GM23338 (cell line): ENCODE results near the gene SLC39A11. TPM values are rescaled to one million over a fixed set of nuclear protein-coding genes. Genes with fewer than 3 reads are reported as not detected.

ENCODE experiments used
- ATAC-seq: fragments of 200-7000 bp; cut with Tn5 transposase; 3 replicates; pipeline ENCODE4 v1.9.1; 2020
- DNase-seq: peaks from one replicate; pipeline ENCODE4 v3.0.0-alpha.2; 2015; ENCODE audit warnings: low spot score
- H2AFZ ChIP-seq: fragments of 200-600 bp; sonication (generic); 2 replicates; pipeline ENCODE4 v1.8.0; 2016; ENCODE audit warnings: antibody characterized with exemption, mild to moderate bottlenecking, moderate library complexity
- H3F3A ChIP-seq: fragments of 200-600 bp; sonication (generic); replicated peaks from 2 replicates; pipeline ENCODE4 v1.8.0; 2017; ENCODE audit warnings: antibody characterized with exemption, mixed run types, low read depth
- H3K27ac ChIP-seq: fragments of 200-600 bp; sonication (generic); 2 replicates; pipeline ENCODE4 v1.6.1; 2016; ENCODE audit warnings: low read depth
- H3K27me3 ChIP-seq: fragments of 200-600 bp; sonication (generic); 2 replicates; pipeline ENCODE4 v1.8.0; 2016; ENCODE audit warnings: mild to moderate bottlenecking, mixed run types, moderate library complexity; ENCODE audit not compliant: insufficient read depth
- H3K36me3 ChIP-seq: fragments of 200-600 bp; sonication (generic); 2 replicates; pipeline ENCODE4 v1.8.0; 2016; ENCODE audit warnings: mild to moderate bottlenecking; ENCODE audit not compliant: insufficient read depth
- H3K4me1 ChIP-seq: fragments of 200-600 bp; sonication (generic); 2 replicates; pipeline ENCODE4 v1.8.0; 2016; ENCODE audit warnings: mild to moderate bottlenecking, moderate library complexity; ENCODE audit not compliant: insufficient read depth
- H3K4me2 ChIP-seq: fragments of 200-600 bp; sonication (generic); 2 replicates; pipeline ENCODE4 v1.7.1; 2017; ENCODE audit warnings: mixed run types
- H3K4me3 ChIP-seq: fragments of 200-600 bp; sonication (generic); 2 replicates; pipeline ENCODE4 v1.6.1; 2016; ENCODE audit warnings: mixed run types
- H3K79me2 ChIP-seq: fragments of 200-600 bp; sonication (generic); replicated peaks from 2 replicates; pipeline ENCODE4 v1.8.0; 2017; ENCODE audit warnings: mild to moderate bottlenecking; ENCODE audit not compliant: insufficient read depth
- H3K9me2 ChIP-seq: fragments of 200-600 bp; sonication (generic); 2 replicates; pipeline ENCODE4 v1.8.0; 2017; ENCODE audit not compliant: insufficient read depth
- H4K20me1 ChIP-seq: fragments of 200-600 bp; sonication (generic); replicated peaks from 2 replicates; pipeline ENCODE4 v1.8.0; 2017; ENCODE audit warnings: mild to moderate bottlenecking; ENCODE audit not compliant: insufficient read depth
- H3K27ac Mint-ChIP-seq: 2 replicates; pipeline ENCODE4 v1.8.0; 2020; ENCODE audit warnings: inconsistent platforms, mild to moderate bottlenecking, moderate library complexity, mixed read lengths
- H3K27me3 Mint-ChIP-seq: 3 replicates; pipeline ENCODE4 v1.8.0; 2022; ENCODE audit warnings: low read depth, mild to moderate bottlenecking, moderate library complexity, mixed read lengths, inconsistent platforms; ENCODE audit not compliant: insufficient read depth, poor library complexity
- H3K36me3 Mint-ChIP-seq: 3 replicates; pipeline ENCODE4 v1.8.0; 2021; ENCODE audit warnings: low read depth, mild to moderate bottlenecking, inconsistent platforms, moderate library complexity, mixed read lengths
- H3K4me1 Mint-ChIP-seq: 3 replicates; pipeline ENCODE4 v1.8.0; 2020; ENCODE audit warnings: mild to moderate bottlenecking, inconsistent platforms, mixed read lengths
- H3K4me3 Mint-ChIP-seq: 3 replicates; pipeline ENCODE4 v1.8.0; 2021; ENCODE audit warnings: moderate library complexity, mild to moderate bottlenecking, inconsistent platforms, mixed read lengths
- H3K9me3 Mint-ChIP-seq: 3 replicates; pipeline ENCODE4 v1.8.0; 2020; ENCODE audit warnings: moderate library complexity, mild to moderate bottlenecking, inconsistent platforms, mixed read lengths
- CREB1 ChIP-seq: fragments of 250-450 bp; sonication (Bioruptor Pico); IDR thresholded peaks from 2 replicates; pipeline ENCODE4 v1.5.0; 2020; ENCODE audit warnings: low read depth, mild to moderate bottlenecking, moderate library complexity
- EZH2phosphoT487 ChIP-seq: fragments of 200-600 bp; sonication (generic); IDR thresholded peaks from one replicate; pipeline ENCODE4 v1.8.1; 2018; ENCODE audit warnings: antibody characterized with exemption; ENCODE audit not compliant: unreplicated experiment
- JUNB ChIP-seq: IDR thresholded peaks from one replicate; pipeline ENCODE4 v1.6.1; 2016; ENCODE audit warnings: antibody characterized with exemption; ENCODE audit not compliant: unreplicated experiment
- NANOG ChIP-seq: IDR thresholded peaks from 2 replicates; pipeline ENCODE4 v1.6.1; 2016; ENCODE audit warnings: antibody characterized with exemption, borderline replicate concordance
- POLR2AphosphoS5 ChIP-seq: IDR thresholded peaks from 2 replicates; pipeline ENCODE4 v1.6.1; 2016; ENCODE audit warnings: antibody characterized with exemption, low read depth
- STAT1 ChIP-seq: IDR thresholded peaks from one replicate; pipeline ENCODE4 v1.6.1; 2016; ENCODE audit warnings: antibody characterized with exemption; ENCODE audit not compliant: unreplicated experiment
- ZNF114 ChIP-seq: fragments of 250-450 bp; sonication (Bioruptor Pico); IDR thresholded peaks from 2 replicates; pipeline ENCODE4 v1.5.0; 2020; ENCODE audit warnings: mild to moderate bottlenecking, moderate library complexity
- ZNF331 ChIP-seq: fragments of 250-450 bp; sonication (Bioruptor Pico); IDR thresholded peaks from 2 replicates; pipeline ENCODE4 v1.5.0; 2020; ENCODE audit warnings: low read depth, mild to moderate bottlenecking, moderate library complexity
- polyA plus RNA-seq: library from polyadenylated mRNA; unstranded; fragments of >200 nt; fragmentation: Nextera tagmentation; extraction: Ambion mirVana; gene quantifications from 2 replicates; pipeline ENCODE4 v1.2.1, GENCODE V29; 2016
- total RNA-seq: library from RNA; depleted of rRNA; stranded (reverse); fragments of >200 nt; shearing (Covaris generic); gene quantifications from 2 replicates; pipeline ENCODE4 v1.2.3, GENCODE V29; 2014
- TF ChIP-seq, protein P1 (sequence below), 2 experiments: fragments of 200-600 bp in 1 of 2; sonication (generic) in 1 of 2; conservative IDR thresholded peaks; 2 replicates each; pipeline versions ENCODE4 v1.5.1 to v1.6.1; 2016 to 2017; ENCODE audit warnings: antibody characterized with exemption in 2 of 2, low read depth in 2 of 2, mild to moderate bottlenecking in 2 of 2, moderate library complexity in 1 of 2
- TF ChIP-seq, protein P2 (sequence below): IDR thresholded peaks from one replicate; pipeline ENCODE4 v1.6.1; 2018; ENCODE audit warnings: antibody characterized with exemption; ENCODE audit not compliant: unreplicated experiment
- TF ChIP-seq, protein P3 (sequence below): IDR thresholded peaks from 2 replicates; pipeline ENCODE4 v1.6.1; 2016; ENCODE audit warnings: antibody characterized with exemption

The SLC39A11 gene
- total and polyA plus RNA-seq, 2 experiments from 2014 or later = 10.8 to 18.1 TPM

DNA sequence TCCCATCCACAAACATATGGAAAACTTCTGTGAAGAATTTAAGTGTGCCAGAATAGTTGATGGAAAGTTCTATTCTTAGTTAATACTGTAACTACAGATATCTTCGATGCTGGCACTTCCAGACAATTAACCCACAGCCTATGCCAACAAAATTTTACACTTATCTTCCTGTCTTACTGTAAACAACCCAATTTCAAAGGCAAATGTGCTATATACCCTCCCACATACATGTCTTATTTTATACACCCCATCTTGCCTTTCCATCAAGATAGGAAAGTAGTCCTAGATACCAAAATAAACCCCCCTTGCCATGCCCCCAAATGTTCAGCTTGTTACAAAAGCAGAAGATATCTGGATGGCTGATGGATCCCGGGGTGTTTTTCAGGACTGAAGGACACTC lies 306.3 kb downstream of the SLC39A11 start:
- Mint-ChIP-seq H3K27me3 (no peaks in the 10 kb centered on the region), H3K4me1 (no peaks in the 10 kb centered on the region), H3K4me3 (no peak overlapping the region), H3K9me3 (peaks cover 5% of the 10 kb centered on the region; the same call in 1 of the 3 replicates), H3K27ac (no peak overlapping the region), H3K36me3 (no peaks in the 10 kb centered on the region; the same call in 2 of the 3 replicates)
- ATAC-seq (no peak), DNase-seq (no peak)
- TF ChIP-seq CREB1 (CRISPR knock-in tag) = no peak
- TF ChIP-seq, protein P1, sequence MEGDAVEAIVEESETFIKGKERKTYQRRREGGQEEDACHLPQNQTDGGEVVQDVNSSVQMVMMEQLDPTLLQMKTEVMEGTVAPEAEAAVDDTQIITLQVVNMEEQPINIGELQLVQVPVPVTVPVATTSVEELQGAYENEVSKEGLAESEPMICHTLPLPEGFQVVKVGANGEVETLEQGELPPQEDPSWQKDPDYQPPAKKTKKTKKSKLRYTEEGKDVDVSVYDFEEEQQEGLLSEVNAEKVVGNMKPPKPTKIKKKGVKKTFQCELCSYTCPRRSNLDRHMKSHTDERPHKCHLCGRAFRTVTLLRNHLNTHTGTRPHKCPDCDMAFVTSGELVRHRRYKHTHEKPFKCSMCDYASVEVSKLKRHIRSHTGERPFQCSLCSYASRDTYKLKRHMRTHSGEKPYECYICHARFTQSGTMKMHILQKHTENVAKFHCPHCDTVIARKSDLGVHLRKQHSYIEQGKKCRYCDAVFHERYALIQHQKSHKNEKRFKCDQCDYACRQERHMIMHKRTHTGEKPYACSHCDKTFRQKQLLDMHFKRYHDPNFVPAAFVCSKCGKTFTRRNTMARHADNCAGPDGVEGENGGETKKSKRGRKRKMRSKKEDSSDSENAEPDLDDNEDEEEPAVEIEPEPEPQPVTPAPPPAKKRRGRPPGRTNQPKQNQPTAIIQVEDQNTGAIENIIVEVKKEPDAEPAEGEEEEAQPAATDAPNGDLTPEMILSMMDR (conservative IDR thresholded peaks at IDR 0.05; ENCODE audit: low read depth in 2 of 2) = no peak
- no peak for TF ChIP-seq NANOG
- no peak for TF ChIP-seq EZH2phosphoT487
- TF ChIP-seq ZNF331 (CRISPR knock-in tag) = no peak
- TF ChIP-seq JUNB = no peak
- TF ChIP-seq, protein P2, sequence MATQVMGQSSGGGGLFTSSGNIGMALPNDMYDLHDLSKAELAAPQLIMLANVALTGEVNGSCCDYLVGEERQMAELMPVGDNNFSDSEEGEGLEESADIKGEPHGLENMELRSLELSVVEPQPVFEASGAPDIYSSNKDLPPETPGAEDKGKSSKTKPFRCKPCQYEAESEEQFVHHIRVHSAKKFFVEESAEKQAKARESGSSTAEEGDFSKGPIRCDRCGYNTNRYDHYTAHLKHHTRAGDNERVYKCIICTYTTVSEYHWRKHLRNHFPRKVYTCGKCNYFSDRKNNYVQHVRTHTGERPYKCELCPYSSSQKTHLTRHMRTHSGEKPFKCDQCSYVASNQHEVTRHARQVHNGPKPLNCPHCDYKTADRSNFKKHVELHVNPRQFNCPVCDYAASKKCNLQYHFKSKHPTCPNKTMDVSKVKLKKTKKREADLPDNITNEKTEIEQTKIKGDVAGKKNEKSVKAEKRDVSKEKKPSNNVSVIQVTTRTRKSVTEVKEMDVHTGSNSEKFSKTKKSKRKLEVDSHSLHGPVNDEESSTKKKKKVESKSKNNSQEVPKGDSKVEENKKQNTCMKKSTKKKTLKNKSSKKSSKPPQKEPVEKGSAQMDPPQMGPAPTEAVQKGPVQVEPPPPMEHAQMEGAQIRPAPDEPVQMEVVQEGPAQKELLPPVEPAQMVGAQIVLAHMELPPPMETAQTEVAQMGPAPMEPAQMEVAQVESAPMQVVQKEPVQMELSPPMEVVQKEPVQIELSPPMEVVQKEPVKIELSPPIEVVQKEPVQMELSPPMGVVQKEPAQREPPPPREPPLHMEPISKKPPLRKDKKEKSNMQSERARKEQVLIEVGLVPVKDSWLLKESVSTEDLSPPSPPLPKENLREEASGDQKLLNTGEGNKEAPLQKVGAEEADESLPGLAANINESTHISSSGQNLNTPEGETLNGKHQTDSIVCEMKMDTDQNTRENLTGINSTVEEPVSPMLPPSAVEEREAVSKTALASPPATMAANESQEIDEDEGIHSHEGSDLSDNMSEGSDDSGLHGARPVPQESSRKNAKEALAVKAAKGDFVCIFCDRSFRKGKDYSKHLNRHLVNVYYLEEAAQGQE = no peak
- TF ChIP-seq ZNF114 = no peak
- no peak for TF ChIP-seq STAT1
- TF ChIP-seq, protein P3, sequence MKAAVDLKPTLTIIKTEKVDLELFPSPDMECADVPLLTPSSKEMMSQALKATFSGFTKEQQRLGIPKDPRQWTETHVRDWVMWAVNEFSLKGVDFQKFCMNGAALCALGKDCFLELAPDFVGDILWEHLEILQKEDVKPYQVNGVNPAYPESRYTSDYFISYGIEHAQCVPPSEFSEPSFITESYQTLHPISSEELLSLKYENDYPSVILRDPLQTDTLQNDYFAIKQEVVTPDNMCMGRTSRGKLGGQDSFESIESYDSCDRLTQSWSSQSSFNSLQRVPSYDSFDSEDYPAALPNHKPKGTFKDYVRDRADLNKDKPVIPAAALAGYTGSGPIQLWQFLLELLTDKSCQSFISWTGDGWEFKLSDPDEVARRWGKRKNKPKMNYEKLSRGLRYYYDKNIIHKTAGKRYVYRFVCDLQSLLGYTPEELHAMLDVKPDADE = no peak
- TF ChIP-seq POLR2AphosphoS5 = no peak
- H3K9me2 ChIP-seq = 0 out of 2 replicates have a peak, but pooled peaks cover 3% of the 10 kb centered on the region
- H3K79me2 ChIP-seq = no peaks in the 10 kb centered on the region
- no peaks in the 10 kb centered on the region for H3K36me3 ChIP-seq
- H3K27me3 ChIP-seq = no peaks in the 10 kb centered on the region
- H3F3A ChIP-seq = no peaks in the 10 kb centered on the region
- H3K27ac ChIP-seq = no peak overlapping the region
- no peak overlapping the region for H2AFZ ChIP-seq
- no peaks in the 10 kb centered on the region for H3K4me1 ChIP-seq
- no peak overlapping the region for H3K4me3 ChIP-seq
- no peaks in the 10 kb centered on the region for H4K20me1 ChIP-seq
- H3K4me2 ChIP-seq = no peak overlapping the region
